Measurements from ENCODE around the gene SOX5. TPM values are rescaled to one million over a fixed set of nuclear protein-coding genes. Genes with fewer than 3 reads are reported as not detected.

Gene SOX5
- total and polyA plus RNA-seq, 2 of the 8 experiments (the other 6 are each of a cell fraction or from before 2014, with no cell fraction given), result 2.2 to 2.6 TPM

DNA sequence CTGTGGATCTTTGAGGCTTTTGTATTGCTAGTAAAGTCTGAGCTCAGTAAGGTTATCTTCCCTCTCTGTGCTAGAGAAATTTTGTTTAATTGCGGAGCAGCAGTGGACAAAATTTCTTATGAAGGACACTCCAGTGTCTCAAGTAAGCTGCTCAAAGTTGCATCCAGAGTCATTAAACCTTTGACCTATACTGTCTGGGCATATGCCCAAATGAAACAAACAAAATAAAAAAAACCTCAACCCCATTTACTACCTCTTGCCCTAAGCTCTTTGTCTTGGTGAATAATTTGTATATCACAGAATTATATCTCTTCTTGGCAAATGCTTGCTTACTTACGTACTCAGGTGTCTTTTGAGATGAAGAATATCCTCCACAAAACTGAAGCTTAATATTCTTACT is 465.2 kb downstream of the SOX5 start (continued):
- TF ChIP-seq, protein P1, sequence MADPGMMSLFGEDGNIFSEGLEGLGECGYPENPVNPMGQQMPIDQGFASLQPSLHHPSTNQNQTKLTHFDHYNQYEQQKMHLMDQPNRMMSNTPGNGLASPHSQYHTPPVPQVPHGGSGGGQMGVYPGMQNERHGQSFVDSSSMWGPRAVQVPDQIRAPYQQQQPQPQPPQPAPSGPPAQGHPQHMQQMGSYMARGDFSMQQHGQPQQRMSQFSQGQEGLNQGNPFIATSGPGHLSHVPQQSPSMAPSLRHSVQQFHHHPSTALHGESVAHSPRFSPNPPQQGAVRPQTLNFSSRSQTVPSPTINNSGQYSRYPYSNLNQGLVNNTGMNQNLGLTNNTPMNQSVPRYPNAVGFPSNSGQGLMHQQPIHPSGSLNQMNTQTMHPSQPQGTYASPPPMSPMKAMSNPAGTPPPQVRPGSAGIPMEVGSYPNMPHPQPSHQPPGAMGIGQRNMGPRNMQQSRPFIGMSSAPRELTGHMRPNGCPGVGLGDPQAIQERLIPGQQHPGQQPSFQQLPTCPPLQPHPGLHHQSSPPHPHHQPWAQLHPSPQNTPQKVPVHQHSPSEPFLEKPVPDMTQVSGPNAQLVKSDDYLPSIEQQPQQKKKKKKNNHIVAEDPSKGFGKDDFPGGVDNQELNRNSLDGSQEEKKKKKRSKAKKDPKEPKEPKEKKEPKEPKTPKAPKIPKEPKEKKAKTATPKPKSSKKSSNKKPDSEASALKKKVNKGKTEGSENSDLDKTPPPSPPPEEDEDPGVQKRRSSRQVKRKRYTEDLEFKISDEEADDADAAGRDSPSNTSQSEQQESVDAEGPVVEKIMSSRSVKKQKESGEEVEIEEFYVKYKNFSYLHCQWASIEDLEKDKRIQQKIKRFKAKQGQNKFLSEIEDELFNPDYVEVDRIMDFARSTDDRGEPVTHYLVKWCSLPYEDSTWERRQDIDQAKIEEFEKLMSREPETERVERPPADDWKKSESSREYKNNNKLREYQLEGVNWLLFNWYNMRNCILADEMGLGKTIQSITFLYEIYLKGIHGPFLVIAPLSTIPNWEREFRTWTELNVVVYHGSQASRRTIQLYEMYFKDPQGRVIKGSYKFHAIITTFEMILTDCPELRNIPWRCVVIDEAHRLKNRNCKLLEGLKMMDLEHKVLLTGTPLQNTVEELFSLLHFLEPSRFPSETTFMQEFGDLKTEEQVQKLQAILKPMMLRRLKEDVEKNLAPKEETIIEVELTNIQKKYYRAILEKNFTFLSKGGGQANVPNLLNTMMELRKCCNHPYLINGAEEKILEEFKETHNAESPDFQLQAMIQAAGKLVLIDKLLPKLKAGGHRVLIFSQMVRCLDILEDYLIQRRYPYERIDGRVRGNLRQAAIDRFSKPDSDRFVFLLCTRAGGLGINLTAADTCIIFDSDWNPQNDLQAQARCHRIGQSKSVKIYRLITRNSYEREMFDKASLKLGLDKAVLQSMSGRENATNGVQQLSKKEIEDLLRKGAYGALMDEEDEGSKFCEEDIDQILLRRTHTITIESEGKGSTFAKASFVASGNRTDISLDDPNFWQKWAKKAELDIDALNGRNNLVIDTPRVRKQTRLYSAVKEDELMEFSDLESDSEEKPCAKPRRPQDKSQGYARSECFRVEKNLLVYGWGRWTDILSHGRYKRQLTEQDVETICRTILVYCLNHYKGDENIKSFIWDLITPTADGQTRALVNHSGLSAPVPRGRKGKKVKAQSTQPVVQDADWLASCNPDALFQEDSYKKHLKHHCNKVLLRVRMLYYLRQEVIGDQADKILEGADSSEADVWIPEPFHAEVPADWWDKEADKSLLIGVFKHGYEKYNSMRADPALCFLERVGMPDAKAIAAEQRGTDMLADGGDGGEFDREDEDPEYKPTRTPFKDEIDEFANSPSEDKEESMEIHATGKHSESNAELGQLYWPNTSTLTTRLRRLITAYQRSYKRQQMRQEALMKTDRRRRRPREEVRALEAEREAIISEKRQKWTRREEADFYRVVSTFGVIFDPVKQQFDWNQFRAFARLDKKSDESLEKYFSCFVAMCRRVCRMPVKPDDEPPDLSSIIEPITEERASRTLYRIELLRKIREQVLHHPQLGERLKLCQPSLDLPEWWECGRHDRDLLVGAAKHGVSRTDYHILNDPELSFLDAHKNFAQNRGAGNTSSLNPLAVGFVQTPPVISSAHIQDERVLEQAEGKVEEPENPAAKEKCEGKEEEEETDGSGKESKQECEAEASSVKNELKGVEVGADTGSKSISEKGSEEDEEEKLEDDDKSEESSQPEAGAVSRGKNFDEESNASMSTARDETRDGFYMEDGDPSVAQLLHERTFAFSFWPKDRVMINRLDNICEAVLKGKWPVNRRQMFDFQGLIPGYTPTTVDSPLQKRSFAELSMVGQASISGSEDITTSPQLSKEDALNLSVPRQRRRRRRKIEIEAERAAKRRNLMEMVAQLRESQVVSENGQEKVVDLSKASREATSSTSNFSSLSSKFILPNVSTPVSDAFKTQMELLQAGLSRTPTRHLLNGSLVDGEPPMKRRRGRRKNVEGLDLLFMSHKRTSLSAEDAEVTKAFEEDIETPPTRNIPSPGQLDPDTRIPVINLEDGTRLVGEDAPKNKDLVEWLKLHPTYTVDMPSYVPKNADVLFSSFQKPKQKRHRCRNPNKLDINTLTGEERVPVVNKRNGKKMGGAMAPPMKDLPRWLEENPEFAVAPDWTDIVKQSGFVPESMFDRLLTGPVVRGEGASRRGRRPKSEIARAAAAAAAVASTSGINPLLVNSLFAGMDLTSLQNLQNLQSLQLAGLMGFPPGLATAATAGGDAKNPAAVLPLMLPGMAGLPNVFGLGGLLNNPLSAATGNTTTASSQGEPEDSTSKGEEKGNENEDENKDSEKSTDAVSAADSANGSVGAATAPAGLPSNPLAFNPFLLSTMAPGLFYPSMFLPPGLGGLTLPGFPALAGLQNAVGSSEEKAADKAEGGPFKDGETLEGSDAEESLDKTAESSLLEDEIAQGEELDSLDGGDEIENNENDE (IDR thresholded peaks at IDR 0.05; ENCODE audit: insufficient replicate concordance, low read length), result no peak
- TF ChIP-seq, protein P2, sequence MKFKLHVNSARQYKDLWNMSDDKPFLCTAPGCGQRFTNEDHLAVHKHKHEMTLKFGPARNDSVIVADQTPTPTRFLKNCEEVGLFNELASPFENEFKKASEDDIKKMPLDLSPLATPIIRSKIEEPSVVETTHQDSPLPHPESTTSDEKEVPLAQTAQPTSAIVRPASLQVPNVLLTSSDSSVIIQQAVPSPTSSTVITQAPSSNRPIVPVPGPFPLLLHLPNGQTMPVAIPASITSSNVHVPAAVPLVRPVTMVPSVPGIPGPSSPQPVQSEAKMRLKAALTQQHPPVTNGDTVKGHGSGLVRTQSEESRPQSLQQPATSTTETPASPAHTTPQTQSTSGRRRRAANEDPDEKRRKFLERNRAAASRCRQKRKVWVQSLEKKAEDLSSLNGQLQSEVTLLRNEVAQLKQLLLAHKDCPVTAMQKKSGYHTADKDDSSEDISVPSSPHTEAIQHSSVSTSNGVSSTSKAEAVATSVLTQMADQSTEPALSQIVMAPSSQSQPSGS (IDR thresholded peaks at IDR 0.05; ENCODE audit: low read length), result no peak
- no peak for TF ChIP-seq PHF8 (conservative IDR thresholded peaks at IDR 0.05; ENCODE audit: low read depth, low read length)
- TF ChIP-seq SIX5 (IDR thresholded peaks at IDR 0.05; ENCODE audit: low read depth, low read length), result no peak
- TF ChIP-seq SRF (IDR thresholded peaks at IDR 0.05; ENCODE audit: low read depth, low read length), result no peak
- TF ChIP-seq CREB1 (IDR thresholded peaks at IDR 0.05), result no peak
